Tibial nerve (tissue), 4 donors: Measurements from ENCODE around the gene ZDHHC1. TPM values are rescaled to one million over a fixed set of nuclear protein-coding genes. Genes with fewer than 3 reads are reported as not detected.
"Not testable (repeated sequence)": the region's sequence is repeated elsewhere in the genome, so short reads cannot be mapped to it uniquely, and the experiment has no call there.

Source experiments
- DNase-seq, 2 donors: peaks; one replicate each; pipeline ENCODE4 v3.0.0-alpha.2; 2019; ENCODE audit warnings: low spot score in 2 of 2
- H3K27ac ChIP-seq, 4 donors: fragments of 200-600 bp; sonication (generic) in 3 of 4; one replicate each; pipeline ENCODE4 v1.5.1; 2017 to 2019; ENCODE audit warnings: mild to moderate bottlenecking in 1 of 4
- H3K27me3 ChIP-seq, 2 donors: fragments of 200-600 bp; sonication (generic) in 1 of 2; one replicate each; pipeline versions ENCODE4 v1.5.1 to v1.6.0; 2017 to 2019
- H3K36me3 ChIP-seq, 3 donors: fragments of 200-600 bp; sonication (generic); one replicate each; pipeline ENCODE4 v1.5.1; 2018 to 2019
- H3K4me1 ChIP-seq, 4 donors: fragments of 200-600 bp; sonication (generic) in 3 of 4; one replicate each; pipeline ENCODE4 v1.5.1; 2017 to 2019
- H3K4me3 ChIP-seq, 4 donors: fragments of 200-600 bp; sonication (generic) in 3 of 4; one replicate each; pipeline ENCODE4 v1.5.1; 2017 to 2019; ENCODE audit warnings: mild to moderate bottlenecking in 1 of 4, moderate library complexity in 1 of 4
- H3K9me3 ChIP-seq, 4 donors: fragments of 200-600 bp; sonication (generic) in 3 of 4; one replicate each; pipeline ENCODE4 v1.5.1; 2017 to 2019
- CTCF ChIP-seq, 5 experiments: fragments of 200-600 bp in 3 of 5; fragments of 450-650 bp in 2 of 5; sonication (generic) in 3 of 5; IDR thresholded peaks; one replicate each; pipeline ENCODE4 v1.5.1; 2016 to 2019; ENCODE audit warnings: antibody characterized with exemption in 5 of 5, mild to moderate bottlenecking in 3 of 5, moderate library complexity in 2 of 5
- EP300 ChIP-seq, 2 donors: sonication (generic); formaldehyde crosslinking; IDR thresholded peaks; one replicate each; pipeline ENCODE4 v1.6.1; 2017; ENCODE audit warnings: antibody characterized with exemption in 2 of 2, mild to moderate bottlenecking in 1 of 2
- POLR2A ChIP-seq, 2 donors: fragments of 450-650 bp; IDR thresholded peaks; one replicate each; pipeline ENCODE4 v1.6.1; 2017; ENCODE audit warnings: antibody characterized with exemption in 2 of 2, mild to moderate bottlenecking in 2 of 2, moderate library complexity in 2 of 2
- WGBS, 2 donors: methylation state at CpG; one replicate each; pipeline ENCODE4 v1.1.5; 2018; 5-methylcytosine and 5-hydroxymethylcytosine counted together
- total RNA-seq, 4 donors: library from RNA; depleted of rRNA; stranded (reverse); fragments of >200 nt; gene quantifications; one replicate each; pipeline ENCODE4 v1.1.0, GENCODE V29; 2016

ZDHHC1 gene
- total RNA-seq, 4 donors from 2014 or later: 24.3 to 46.2 (median 32.8) TPM

GRCh38 chr16:67386861-67387455 is 29.3 kb downstream of the ZDHHC1 start:
- no peak for DNase-seq
- H3K27ac ChIP-seq: no peak overlapping the region
- WGBS, 2 donors: 87 to 92% methylated on average over 5 of the region's 5 CpGs
- H3K4me1 ChIP-seq: peaks cover 0 to 29% (median 12%) of the 10 kb centered on the region in 4 donors
- no peaks in the 10 kb centered on the region for H3K27me3 ChIP-seq
- no peaks in the 10 kb centered on the region for H3K9me3 ChIP-seq
- no peaks in the 10 kb centered on the region for H3K36me3 ChIP-seq
- TF ChIP-seq CTCF (IDR thresholded peaks at IDR 0.05) (no peak), POLR2A (IDR thresholded peaks at IDR 0.05) (no peak), EP300 (IDR thresholded peaks at IDR 0.05) (no peak)
- H3K4me3 ChIP-seq: no peak overlapping the region

- no peak overlapping the region for H3K4me3 ChIP-seq
- 77 to 85% methylated on average over 8 of the region's 8 CpGs for WGBS, 2 donors
- H3K36me3 ChIP-seq: no peaks in the 10 kb centered on the region
- H3K27ac ChIP-seq: no peak overlapping the region
- TF ChIP-seq POLR2A (IDR thresholded peaks at IDR 0.05): no peak
- H3K4me1 ChIP-seq: peaks cover 0 to 9% (median 0%) of the 10 kb centered on the region in 4 donors
- no peaks in the 10 kb centered on the region for H3K27me3 ChIP-seq
- DNase-seq: no peak
- no peaks in the 10 kb centered on the region for H3K9me3 ChIP-seq
Measured at GRCh38 chr16:67384778-67385510, 31.3 kb downstream of the ZDHHC1 start.

- 78 to 86% methylated on average over 3 of the region's 3 CpGs for WGBS, 2 donors
- Histone ChIP-seq H3K4me1 (no peaks in the 10 kb centered on the region), H3K27ac (no peak overlapping the region), H3K36me3 (no peaks in the 10 kb centered on the region), H3K9me3 (no peaks in the 10 kb centered on the region), H3K27me3 (no peaks in the 10 kb centered on the region), H3K4me3 (no peak overlapping the region)
- TF ChIP-seq CTCF (IDR thresholded peaks at IDR 0.05) (no peak), EP300 (IDR thresholded peaks at IDR 0.05) (no peak), POLR2A (IDR thresholded peaks at IDR 0.05) (no peak)
- no peak for DNase-seq
Measured at GRCh38 chr16:67383284-67383683, 33.0 kb downstream of the ZDHHC1 start.

- no peaks in the 10 kb centered on the region for H3K4me1 ChIP-seq
- H3K9me3 ChIP-seq: no peaks in the 10 kb centered on the region
- WGBS, 2 donors: 75 to 88% methylated on average over 1 of the region's 1 CpG
- no peak for DNase-seq
- no peak for TF ChIP-seq POLR2A (IDR thresholded peaks at IDR 0.05)
- TF ChIP-seq EP300 (IDR thresholded peaks at IDR 0.05): no peak
- TF ChIP-seq CTCF (IDR thresholded peaks at IDR 0.05): no peak
- no peak overlapping the region for H3K27ac ChIP-seq
- H3K27me3 ChIP-seq: no peaks in the 10 kb centered on the region
- no peaks in the 10 kb centered on the region for H3K36me3 ChIP-seq
- no peak overlapping the region for H3K4me3 ChIP-seq
Measured at GRCh38 chr16:67378642-67379041, 37.6 kb downstream of the ZDHHC1 start.

GRCh38 chr16:67376012-67376411 is 40.3 kb downstream of the ZDHHC1 start:
- not testable (repeated sequence) for H3K4me3 ChIP-seq, H3K9me3 ChIP-seq, H3K27ac ChIP-seq, H3K27me3 ChIP-seq, H3K36me3 ChIP-seq, H3K4me1 ChIP-seq, DNase-seq
- WGBS, 2 donors: 86% methylated on average over 11 of the region's 11 CpGs

GRCh38 chr16:67372664-67373063 is 43.6 kb downstream of the ZDHHC1 start:
- DNase-seq: peak in 1 of 2 donors; percentile 14
- TF ChIP-seq EP300 (IDR thresholded peaks at IDR 0.05): no peak
- no peak for TF ChIP-seq POLR2A (IDR thresholded peaks at IDR 0.05)
- TF ChIP-seq CTCF (IDR thresholded peaks at IDR 0.05): peak; percentile 18 to 69 (median 47)
- H3K27ac ChIP-seq: no peak overlapping the region

More at GRCh38 chr16:67372664-67373063, 43.6 kb downstream of the ZDHHC1 start:
- H3K27me3 ChIP-seq: no peaks in the 10 kb centered on the region
- H3K9me3 ChIP-seq: no peaks in the 10 kb centered on the region
- H3K4me3 ChIP-seq: no peak overlapping the region
- no peaks in the 10 kb centered on the region for H3K36me3 ChIP-seq
- no peaks in the 10 kb centered on the region for H3K4me1 ChIP-seq
